Mononuclear cell (primary cell): ENCODE results near the gene TAF4B. TPM values are rescaled to one million over a fixed set of nuclear protein-coding genes. Genes with fewer than 3 reads are reported as not detected.
"Not testable (repeated sequence)": the region's sequence is repeated elsewhere in the genome, so short reads cannot be mapped to it uniquely, and the experiment has no call there.

Experiments used
- H3K27me3 ChIP-seq: 2 replicates; pipeline ENCODE4 v1.6.0; 2011; ENCODE audit warnings: low read length, control low read depth; ENCODE audit not compliant: insufficient read depth
- H3K4me1 ChIP-seq: 2 replicates; pipeline ENCODE4 v1.5.1; 2011; ENCODE audit warnings: mild to moderate bottlenecking, low read length, control low read depth; ENCODE audit not compliant: insufficient read depth
- H3K4me3 ChIP-seq: 2 replicates; pipeline ENCODE4 v1.5.1; 2011; ENCODE audit warnings: mild to moderate bottlenecking, low read length, moderate library complexity
- H3K9me3 ChIP-seq: 2 replicates; pipeline ENCODE4 v1.5.1; 2011; ENCODE audit warnings: low read depth, mild to moderate bottlenecking, control low read depth, low read length
- total RNA-seq: library from RNA; depleted of rRNA; stranded (reverse); fragments of >200 nt; gene quantifications from one replicate; pipeline ENCODE4 v1.2.3, GENCODE V29; 2012

Gene TAF4B
- total RNA-seq, 1 donor: 28.1 TPM

DNA sequence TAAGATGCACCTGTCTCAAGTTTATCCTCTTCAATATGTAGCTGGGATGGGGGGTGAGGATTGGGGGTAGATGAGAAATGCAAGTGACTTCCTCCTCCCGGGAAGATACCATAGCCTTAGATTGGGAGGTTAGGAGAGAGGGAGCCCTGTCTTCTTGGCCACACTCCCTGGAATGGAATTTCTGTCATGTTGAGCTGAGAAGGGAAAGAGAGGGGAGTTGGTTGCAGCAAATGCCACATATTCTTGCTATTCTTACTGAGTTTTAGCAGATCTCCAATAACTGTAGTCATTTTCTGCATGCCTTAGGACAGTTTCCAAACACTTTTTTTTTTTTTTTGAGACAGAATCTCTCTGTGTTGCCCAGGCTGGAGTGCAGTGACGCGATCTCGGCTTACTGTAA is 35.9 kb downstream of the TAF4B start:
- Histone ChIP-seq H3K4me3 (no peak overlapping the region), H3K9me3 (no peaks in the 10 kb centered on the region), H3K27me3 (no peaks in the 10 kb centered on the region), H3K4me1 (no peaks in the 10 kb centered on the region)

- Histone ChIP-seq H3K9me3 (no peaks in the 10 kb centered on the region), H3K27me3 (no peaks in the 10 kb centered on the region), H3K4me3 (no peak overlapping the region), H3K4me1 (no peaks in the 10 kb centered on the region)
Observed at GRCh38 chr18:26267357-26267930, 41.2 kb downstream of the TAF4B start.

- Histone ChIP-seq H3K4me3 (no peak overlapping the region), H3K27me3 (no peaks in the 10 kb centered on the region), H3K9me3 (no peaks in the 10 kb centered on the region), H3K4me1 (no peaks in the 10 kb centered on the region)
Observed at GRCh38 chr18:26268454-26268853, 42.2 kb downstream of the TAF4B start.

DNA sequence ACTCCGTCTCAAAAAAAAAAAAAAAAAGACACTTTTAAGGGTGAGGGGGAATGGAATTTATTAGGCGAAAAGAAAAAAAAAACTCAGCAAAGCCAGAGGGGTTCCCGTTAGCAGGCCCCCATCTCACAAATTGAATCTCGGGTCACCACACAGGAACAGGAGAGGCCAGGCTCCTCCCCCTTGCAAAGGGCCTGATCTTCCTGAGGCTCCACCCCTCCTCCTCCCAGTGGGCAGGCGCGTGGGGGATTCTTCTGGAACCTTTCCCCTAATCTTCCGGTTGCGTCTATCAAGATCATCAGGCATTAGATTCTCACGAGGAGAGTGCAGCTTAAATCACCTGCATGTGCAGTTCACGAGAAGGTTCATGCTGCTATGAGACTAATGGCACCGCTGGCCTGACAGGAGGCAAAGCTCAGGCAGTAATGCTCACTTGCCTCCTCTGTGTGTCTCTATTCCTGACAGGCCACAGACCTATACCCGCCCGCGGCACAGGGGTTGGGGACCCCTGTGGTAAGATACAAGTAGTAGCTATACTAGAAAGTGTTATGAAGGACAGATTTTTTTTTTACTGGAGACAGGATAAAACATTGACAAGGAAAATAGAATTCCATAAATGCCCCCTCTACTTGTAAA is 45.8 kb downstream of the TAF4B start:
- Histone ChIP-seq H3K4me1 (no peaks in the 10 kb centered on the region), H3K4me3 (no peak overlapping the region), H3K27me3 (no peaks in the 10 kb centered on the region), H3K9me3 (no peaks in the 10 kb centered on the region)

DNA sequence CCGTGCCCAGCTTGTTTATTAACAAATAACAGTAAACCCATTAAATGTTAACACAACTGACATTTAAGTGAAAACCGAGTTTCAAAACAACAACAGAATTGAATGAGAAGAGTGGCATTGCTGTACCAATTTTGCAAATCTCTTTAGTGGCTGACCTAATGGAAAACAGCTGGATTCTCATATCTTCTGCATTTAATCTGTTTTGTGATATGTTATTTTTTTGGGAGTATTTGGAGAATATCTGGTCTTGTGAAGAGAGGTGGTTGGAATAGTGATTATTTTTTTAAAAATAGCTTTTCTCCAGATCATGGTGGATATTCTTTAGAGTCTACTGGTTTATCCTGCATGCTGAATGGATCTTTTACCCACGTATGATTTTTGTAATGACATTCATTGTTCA is 51.1 kb downstream of the TAF4B start:
- H3K9me3 ChIP-seq: no peaks in the 10 kb centered on the region
- H3K4me1 ChIP-seq: no peaks in the 10 kb centered on the region
- no peak overlapping the region for H3K4me3 ChIP-seq
- H3K27me3 ChIP-seq: no peaks in the 10 kb centered on the region

DNA sequence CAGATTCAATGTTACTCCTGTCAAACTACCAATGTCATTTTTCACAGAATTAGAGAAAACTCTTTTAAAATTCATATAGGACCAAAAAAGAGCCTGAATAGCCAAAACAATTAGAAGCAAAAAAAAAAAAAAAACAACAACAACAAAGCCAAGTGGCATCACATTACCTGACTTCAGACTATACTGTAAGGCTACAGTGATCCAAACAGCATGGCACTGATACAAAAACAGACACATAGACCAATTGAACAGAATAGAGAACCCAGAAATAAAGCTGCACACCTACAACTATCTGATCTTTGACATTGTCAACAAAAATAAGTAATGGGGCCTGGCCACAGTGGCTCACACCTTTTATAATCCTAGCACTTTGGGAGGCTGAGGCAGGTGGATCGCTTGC is 53.2 kb downstream of the TAF4B start:
- Histone ChIP-seq H3K4me1 (no peaks in the 10 kb centered on the region), H3K4me3 (no peak overlapping the region), H3K27me3 (no peaks in the 10 kb centered on the region), H3K9me3 (no peaks in the 10 kb centered on the region)

- peaks cover 5% of the 10 kb centered on the region for H3K4me1 ChIP-seq
- no peak overlapping the region for H3K4me3 ChIP-seq
- H3K27me3 ChIP-seq: no peaks in the 10 kb centered on the region
- H3K9me3 ChIP-seq: no peaks in the 10 kb centered on the region
Observed at GRCh38 chr18:26286008-26286407, 59.8 kb downstream of the TAF4B start.

- Histone ChIP-seq H3K27me3 (no peaks in the 10 kb centered on the region), H3K4me1 (peaks cover 5% of the 10 kb centered on the region), H3K4me3 (no peak overlapping the region), H3K9me3 (no peaks in the 10 kb centered on the region)
Observed at GRCh38 chr18:26287644-26288043, 61.4 kb downstream of the TAF4B start.

GRCh38 chr18:26290385-26290784 is 64.1 kb downstream of the TAF4B start:
- H3K9me3 ChIP-seq: no peaks in the 10 kb centered on the region
- H3K4me1 ChIP-seq: peaks cover 5% of the 10 kb centered on the region
- no peaks in the 10 kb centered on the region for H3K27me3 ChIP-seq
- no peak overlapping the region for H3K4me3 ChIP-seq

DNA sequence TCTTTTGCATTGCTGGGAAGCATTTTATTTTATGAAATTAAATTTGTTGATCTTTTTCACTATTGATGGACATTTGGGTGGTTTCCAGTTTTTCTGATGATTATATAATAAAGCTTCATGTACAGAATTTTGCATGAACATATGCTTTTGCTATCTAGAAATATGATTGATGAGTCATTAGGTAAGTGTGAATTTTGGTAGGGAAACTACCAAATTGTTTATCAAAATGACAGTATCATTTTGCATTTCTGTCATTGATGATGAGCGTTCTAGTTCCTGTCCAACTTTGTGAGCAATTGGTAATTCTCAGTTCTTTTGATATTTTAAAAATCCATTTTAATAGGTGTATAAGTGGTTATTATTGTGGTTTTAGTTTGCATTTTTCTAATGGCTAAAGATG is 67.7 kb downstream of the TAF4B start:
- H3K27me3 ChIP-seq: no peaks in the 10 kb centered on the region
- H3K4me1 ChIP-seq: no peaks in the 10 kb centered on the region
- no peaks in the 10 kb centered on the region for H3K9me3 ChIP-seq
- no peak overlapping the region for H3K4me3 ChIP-seq

DNA sequence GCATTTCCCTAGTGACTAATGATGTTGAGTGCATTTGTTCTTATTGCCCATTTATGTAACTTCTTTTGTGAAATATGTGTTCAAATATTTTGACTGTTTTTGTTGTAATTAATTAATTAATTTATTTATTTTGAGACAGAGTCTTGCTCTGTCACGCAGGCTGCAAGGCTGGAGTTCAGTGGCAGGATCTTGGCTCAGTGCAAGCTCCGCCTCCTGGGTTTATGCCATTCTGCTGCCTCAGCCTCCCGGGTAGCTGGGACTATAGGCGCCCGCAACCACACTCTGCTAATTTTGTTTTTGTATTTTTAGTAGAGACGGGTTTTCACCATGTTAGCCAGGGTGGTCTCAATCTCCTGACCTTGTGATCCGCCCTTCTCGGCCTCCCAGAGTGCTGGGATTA is 71.9 kb downstream of the TAF4B start:
- Histone ChIP-seq H3K4me1 (no peaks in the 10 kb centered on the region), H3K4me3 (no peak overlapping the region), H3K9me3 (no peaks in the 10 kb centered on the region), H3K27me3 (no peaks in the 10 kb centered on the region)

DNA sequence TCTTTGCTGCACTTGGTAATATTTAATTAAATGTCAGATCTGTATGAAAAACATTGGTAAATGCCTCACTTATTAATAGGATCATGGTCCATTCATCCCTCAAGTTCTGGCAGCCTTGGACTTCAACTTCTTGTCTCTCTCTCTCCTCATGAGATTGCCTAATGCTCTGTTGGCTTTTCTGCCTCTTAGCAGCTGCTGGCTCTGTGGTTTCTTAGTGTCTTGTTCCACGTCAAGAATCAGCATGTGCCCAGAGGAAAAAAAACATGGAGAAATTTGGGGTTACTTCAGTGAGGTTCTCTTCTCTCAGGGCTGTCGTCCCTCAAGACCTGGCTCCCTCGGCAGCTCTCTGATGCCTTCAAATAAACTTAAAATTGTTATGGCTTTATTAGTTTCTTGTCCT is 75.4 kb downstream of the TAF4B start:
- no peak overlapping the region for H3K4me3 ChIP-seq
- H3K9me3 ChIP-seq: no peaks in the 10 kb centered on the region
- no peaks in the 10 kb centered on the region for H3K27me3 ChIP-seq
- H3K4me1 ChIP-seq: no peaks in the 10 kb centered on the region

GRCh38 chr18:26303222-26303621 is 77.0 kb downstream of the TAF4B start:
- not testable (repeated sequence) for H3K4me3 ChIP-seq, H3K9me3 ChIP-seq, H3K4me1 ChIP-seq, H3K27me3 ChIP-seq

DNA sequence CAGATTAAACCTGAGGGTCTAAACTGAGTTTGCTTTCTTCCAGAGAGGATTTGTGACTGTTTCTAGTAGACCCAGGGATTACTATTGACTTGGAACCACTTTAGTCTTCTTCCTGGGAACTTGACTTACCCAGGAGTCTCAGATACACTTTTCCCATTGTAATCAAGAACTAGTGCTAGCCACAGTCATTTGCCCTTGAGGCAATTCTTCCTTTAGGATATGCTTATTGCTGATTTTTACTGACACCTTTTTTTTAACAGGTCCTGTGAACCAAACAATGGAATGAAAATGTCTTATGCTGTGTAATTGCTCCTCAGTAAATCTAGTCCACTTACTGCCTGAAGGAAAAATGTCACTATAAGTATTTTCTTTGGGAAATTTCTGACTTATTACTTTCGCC is 78.3 kb downstream of the TAF4B start:
- H3K4me3 ChIP-seq: no peak overlapping the region
- no peaks in the 10 kb centered on the region for H3K9me3 ChIP-seq
- H3K4me1 ChIP-seq: no peaks in the 10 kb centered on the region
- H3K27me3 ChIP-seq: no peaks in the 10 kb centered on the region

DNA sequence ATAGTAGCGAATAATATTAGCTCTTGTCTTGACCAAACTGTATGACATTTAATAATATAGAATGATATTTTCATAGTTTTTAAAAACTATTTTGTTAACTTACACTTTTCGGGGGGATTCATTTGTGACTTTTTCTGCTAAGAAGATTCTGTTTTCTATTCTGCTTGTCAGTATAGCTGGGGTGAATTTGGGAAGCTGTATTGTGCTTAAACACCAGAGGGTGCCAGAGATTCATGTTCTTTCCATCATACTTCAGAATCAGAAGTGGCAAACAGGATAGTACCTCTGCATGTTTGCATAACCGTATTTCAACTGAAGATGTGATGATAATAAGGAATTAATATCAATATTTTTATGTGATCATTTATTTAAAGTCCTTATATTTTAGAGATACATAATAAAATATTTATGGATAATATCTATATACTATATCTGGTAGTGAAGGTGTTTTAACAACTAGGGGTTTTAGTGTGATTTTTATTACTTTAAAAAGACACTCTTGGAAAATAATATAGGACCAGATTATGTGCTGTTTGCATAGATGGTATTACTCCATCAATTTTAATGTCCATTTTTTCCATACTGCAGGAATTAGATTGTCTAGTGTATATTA is 81.0 kb downstream of the TAF4B start:
- Histone ChIP-seq H3K4me3 (no peak overlapping the region), H3K27me3 (no peaks in the 10 kb centered on the region), H3K4me1 (no peaks in the 10 kb centered on the region), H3K9me3 (no peaks in the 10 kb centered on the region)

DNA sequence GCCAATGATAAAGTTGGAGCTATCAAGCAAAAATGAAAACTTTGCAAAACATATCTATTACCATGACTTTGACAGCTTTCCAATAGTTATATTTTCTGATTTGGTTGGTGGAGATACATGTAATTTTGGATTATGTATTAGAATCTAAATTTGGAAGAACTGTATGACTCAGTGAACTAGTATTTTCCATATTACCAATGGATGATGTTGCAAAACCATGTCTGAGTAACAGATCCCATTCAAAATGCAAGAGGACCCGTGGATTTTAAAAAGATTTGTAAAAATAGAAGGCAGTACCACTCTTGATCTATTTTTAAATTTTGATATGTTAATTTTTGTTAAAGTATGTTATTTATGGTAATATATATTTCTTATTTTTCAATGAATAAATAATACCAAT is 83.0 kb downstream of the TAF4B start:
- Histone ChIP-seq H3K4me3 (no peak overlapping the region), H3K9me3 (no peaks in the 10 kb centered on the region), H3K4me1 (no peaks in the 10 kb centered on the region)

More for the DNA sequence above, 83.0 kb downstream of the TAF4B start:
- no peaks in the 10 kb centered on the region for H3K27me3 ChIP-seq
